ENCODE results near the gene TXNIP. TPM values are rescaled to one million over a fixed set of nuclear protein-coding genes. Genes with fewer than 3 reads are reported as not detected.

The TXNIP gene
- total RNA-seq, 1 experiment from 2014 or later: 20.6 TPM

DNA sequence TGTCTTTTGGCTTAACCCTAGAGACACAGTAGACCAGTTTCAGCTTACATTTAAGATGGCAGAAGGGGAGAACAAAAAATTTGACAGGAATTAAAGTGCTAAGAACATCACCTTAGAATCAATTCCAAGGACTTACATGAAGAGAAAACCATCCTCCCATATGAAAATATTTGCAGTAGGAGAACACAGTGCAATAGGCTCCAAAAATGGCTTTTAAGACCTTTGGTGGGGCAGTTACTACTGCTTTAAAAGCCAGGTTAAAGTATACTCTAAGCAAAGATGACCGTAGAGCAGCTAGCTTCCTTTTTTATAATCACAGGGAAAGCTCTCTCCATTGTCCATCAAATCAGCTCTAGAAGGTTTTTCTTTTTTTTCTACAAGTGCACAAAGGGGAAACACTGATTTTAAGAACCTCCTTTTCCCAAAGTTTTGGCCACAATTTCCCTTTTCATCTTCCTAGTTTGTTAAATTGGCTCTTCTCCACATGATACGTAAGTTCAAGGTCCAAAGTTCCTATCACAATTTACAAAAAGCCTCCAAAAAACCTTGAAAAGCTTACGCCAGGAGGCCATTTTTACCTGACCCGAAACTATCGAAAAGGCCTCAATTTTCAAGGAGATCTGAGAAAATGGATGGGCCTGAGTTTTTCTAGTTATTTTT, 3.3 kb downstream of the TXNIP start:
- no peaks in the 10 kb centered on the region for H3K9me3 ChIP-seq
- H3K36me3 ChIP-seq: peaks cover 28% of the 10 kb centered on the region
- DNase-seq: no peak
- H3K27me3 ChIP-seq: no peaks in the 10 kb centered on the region
- H3K4me3 ChIP-seq: no peak overlapping the region

DNA sequence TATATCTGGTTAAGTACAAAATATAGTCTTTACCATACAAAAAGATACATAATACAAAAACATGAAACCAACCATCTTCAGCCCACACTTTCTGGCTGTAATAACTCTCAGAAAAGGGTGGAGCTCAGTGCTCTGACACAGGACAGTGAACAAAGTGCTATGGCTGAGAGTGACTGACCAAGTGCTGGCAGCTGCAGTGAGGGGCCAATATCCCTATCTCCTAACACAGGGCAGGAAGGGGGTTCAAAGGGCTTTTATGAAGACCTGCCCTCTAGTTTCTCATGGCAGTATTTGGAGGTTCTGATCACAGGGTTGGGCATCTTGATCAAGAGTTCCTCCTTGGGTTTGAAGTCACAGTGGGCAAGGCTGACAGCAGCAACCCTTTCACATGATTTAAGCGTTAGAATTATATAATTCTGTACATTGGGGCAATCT, 3.9 kb downstream of the TXNIP start:
- no peaks in the 10 kb centered on the region for H3K9me3 ChIP-seq
- peaks cover 28% of the 10 kb centered on the region for H3K36me3 ChIP-seq
- no peaks in the 10 kb centered on the region for H3K27me3 ChIP-seq
- no peak overlapping the region for H3K4me3 ChIP-seq
- DNase-seq: no peak

DNA sequence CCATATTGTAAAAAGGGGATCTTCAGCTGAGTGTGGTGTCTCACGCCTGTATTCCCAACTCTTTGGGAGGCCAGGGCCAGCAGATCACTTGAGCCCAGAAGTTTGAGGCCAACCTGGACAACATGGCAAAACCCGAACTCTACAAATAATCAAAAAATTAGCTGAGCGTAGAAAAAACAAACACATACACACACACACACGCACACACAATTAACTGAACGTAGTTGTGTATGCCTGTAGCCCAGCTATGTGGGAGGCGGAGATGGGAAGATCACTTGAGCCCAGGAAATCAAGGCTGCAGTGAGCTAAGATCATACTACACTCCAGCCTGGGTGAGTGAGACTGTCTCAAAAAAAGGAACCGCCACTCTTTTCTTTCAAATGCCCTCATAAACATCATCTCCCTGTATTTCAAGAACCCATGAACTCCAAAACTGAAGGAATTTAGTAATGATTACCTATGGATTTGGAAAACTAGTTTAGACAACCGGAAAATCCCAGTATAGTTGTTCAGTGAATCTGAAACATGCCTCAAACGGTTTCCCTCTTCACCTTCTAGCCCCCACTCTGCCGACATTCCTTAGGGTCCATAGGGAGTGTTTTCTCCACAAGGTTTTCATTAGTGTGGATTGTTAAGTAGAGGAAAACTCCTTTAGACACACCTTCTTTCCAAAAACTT, 4.5 kb downstream of the TXNIP start:
- H3K36me3 ChIP-seq: peaks cover 28% of the 10 kb centered on the region
- no peaks in the 10 kb centered on the region for H3K9me3 ChIP-seq
- no peaks in the 10 kb centered on the region for H3K27me3 ChIP-seq
- no peak for DNase-seq
- no peak overlapping the region for H3K4me3 ChIP-seq

DNA sequence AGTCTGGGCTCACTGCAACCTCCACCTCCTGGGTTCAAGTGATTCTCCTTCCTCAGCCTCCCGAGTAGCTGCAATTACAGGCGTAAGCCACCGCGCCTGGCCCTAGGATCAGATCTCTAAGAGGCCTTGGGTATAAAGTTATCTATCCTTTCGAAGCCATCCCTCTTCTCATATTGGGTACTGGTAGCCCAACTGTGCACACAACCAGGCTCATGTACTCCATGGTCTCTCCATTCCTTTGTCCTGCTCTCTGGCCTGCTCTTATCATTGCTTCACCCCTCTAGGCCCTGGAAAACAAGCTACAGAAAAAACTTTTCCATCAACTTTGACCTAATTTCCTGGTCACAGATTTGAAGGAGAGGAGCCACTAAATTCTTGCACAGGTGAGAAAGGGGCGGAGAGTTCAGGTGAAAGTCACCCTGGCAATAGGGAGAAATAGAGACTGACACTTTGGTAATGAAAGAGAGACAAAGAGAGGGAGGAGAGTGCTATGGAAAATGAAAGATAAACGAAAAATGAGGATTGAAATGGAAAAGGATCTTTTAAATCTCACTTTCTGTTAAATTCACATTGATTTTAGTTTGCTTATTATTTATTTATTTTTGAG, 6.0 kb downstream of the TXNIP start:
- no peak for DNase-seq
- no peak overlapping the region for H3K4me3 ChIP-seq
- no peaks in the 10 kb centered on the region for H3K9me3 ChIP-seq
- no peaks in the 10 kb centered on the region for H3K27me3 ChIP-seq
- peaks cover 28% of the 10 kb centered on the region for H3K36me3 ChIP-seq

DNA sequence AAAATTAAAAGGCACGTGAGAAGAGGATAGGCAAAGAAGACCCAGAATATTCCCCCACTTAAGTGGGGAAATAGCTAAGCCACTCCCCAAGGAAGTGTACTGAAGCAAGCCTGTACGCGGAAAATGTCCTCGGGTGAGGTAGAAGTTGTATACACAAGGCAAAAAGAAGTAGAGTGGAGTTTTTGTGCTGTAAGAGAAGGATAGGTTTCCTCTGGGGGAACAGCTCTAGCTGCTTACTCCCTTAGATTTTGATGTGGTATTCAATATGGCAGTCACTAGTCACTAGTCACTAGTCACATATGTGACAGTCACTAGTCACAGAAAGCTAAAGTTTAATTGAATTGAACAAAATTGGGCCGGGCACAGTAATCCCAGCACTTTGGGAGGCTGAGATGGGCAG, 7.6 kb downstream of the TXNIP start:
- Histone ChIP-seq H3K9me3 (no peaks in the 10 kb centered on the region), H3K36me3 (peaks cover 14% of the 10 kb centered on the region), H3K27me3 (no peaks in the 10 kb centered on the region), H3K4me3 (no peak overlapping the region)
- DNase-seq: no peak

DNA sequence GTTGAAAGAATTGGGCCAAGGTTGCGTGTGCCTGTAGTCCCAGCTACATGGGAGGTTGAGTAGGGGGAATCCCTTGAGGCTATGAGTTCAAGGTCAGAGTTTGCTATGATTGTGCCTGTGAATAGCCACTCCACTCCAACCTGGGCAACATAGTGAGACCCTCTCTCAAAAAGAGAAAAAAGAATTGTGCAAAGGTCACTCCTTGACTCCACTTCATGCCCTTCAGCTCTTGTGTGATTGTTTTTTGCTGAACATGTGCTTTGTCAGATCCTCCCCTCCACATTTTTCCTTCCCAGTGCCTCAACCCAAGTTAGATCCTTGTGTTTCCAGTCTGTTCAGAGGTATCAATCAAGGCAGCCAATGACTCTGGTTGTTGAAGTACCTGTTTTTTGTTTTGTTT, 8.5 kb downstream of the TXNIP start:
- Histone ChIP-seq H3K4me3 (no peak overlapping the region), H3K27me3 (no peaks in the 10 kb centered on the region), H3K9me3 (no peaks in the 10 kb centered on the region), H3K36me3 (peaks cover 5% of the 10 kb centered on the region)
- no peak for DNase-seq

DNA sequence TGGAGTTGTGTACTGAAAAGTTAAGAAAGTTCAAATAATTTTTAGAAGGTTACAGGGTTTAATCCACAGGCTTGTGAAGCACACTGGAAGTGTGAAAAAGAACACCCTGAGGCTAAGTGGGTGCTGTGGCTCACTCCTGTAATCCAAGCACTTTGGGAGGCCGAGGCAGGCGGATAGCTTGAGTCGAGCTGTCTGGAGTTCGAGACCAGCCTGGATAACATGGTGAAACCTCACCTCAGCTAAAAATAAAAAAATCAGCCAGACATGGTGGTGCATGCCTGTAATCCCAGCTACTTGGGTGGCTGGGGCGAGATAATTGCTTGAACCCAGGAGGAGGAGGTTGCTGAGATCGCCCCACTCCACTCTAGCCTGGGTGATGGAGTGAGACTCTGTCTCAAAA, 9.8 kb downstream of the TXNIP start:
- H3K27me3 ChIP-seq: no peaks in the 10 kb centered on the region
- no peaks in the 10 kb centered on the region for H3K9me3 ChIP-seq
- H3K4me3 ChIP-seq: no peak overlapping the region
- DNase-seq: no peak
- H3K36me3 ChIP-seq: no peaks in the 10 kb centered on the region

DNA sequence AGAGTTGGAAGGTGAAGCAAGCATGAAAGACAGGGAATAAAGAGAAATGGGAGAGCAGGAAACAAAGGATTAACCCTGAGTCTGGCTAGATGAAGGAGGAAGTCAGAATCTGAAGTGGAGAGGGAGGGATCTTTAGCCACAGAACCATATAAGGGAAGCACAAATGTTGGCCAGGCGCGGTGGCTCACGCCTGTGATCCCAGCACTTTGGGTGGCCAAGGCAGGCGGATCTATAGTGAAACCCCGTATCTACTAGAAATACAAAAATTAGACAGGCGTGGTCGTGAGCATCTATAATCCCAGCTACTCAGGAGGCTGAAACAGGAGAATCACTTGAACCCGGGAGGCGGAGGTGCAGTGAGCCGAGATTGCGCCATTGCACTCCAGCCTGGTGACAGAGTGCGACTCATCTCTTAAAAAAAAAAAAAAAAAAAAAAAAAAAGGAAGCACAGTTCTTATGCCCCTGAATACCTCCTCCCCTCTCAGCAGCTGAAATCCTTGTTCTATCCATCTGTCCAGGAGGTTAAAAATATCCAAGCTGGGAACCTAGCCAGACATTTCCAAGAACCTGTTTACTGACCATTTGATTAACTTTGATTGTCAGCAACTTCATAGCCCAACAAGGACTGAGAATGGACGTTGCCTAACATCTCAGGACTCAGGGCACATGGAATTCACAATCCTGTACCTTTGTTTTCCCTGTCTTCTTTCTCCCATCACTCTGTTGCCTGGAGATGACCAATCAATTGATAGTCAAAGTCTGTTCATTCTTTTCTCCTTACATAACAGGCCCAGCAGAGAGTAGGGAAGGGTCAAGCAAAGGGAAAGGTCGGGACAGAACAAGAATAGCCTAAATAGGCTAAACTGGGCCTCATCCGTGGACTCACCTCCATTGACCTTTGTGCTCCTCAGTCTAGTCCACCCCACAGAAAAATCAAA, 10.6 kb downstream of the TXNIP start:
- Histone ChIP-seq H3K9me3 (no peaks in the 10 kb centered on the region), H3K4me3 (no peak overlapping the region)
- peak; percentile 50 for DNase-seq

DNA sequence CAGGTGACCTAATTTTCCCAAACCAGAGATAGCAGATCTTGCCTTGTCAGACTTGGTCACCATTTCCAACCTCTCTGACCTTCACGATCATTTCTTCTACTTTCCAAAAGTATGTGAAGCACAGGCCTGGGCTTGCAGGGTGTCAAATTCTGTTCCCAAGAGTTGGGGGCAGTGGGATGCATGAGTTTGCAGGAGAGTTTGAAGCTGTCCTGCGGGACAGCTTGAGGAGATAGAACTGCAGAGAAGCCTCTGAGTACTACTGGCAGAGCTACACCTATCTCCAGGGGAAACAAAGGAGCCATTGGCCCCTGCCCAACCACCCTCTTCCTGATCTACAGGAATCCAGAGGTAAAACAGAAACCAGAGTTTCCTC, 11.3 kb downstream of the TXNIP start:
- no peak overlapping the region for H3K4me3 ChIP-seq
- H3K9me3 ChIP-seq: no peaks in the 10 kb centered on the region
- H3K27me3 ChIP-seq: no peaks in the 10 kb centered on the region
- H3K36me3 ChIP-seq: no peaks in the 10 kb centered on the region
- no peak for DNase-seq

More for the DNA sequence above, 10.6 kb downstream of the TXNIP start:
- Histone ChIP-seq H3K27me3 (no peaks in the 10 kb centered on the region), H3K36me3 (no peaks in the 10 kb centered on the region)

DNA sequence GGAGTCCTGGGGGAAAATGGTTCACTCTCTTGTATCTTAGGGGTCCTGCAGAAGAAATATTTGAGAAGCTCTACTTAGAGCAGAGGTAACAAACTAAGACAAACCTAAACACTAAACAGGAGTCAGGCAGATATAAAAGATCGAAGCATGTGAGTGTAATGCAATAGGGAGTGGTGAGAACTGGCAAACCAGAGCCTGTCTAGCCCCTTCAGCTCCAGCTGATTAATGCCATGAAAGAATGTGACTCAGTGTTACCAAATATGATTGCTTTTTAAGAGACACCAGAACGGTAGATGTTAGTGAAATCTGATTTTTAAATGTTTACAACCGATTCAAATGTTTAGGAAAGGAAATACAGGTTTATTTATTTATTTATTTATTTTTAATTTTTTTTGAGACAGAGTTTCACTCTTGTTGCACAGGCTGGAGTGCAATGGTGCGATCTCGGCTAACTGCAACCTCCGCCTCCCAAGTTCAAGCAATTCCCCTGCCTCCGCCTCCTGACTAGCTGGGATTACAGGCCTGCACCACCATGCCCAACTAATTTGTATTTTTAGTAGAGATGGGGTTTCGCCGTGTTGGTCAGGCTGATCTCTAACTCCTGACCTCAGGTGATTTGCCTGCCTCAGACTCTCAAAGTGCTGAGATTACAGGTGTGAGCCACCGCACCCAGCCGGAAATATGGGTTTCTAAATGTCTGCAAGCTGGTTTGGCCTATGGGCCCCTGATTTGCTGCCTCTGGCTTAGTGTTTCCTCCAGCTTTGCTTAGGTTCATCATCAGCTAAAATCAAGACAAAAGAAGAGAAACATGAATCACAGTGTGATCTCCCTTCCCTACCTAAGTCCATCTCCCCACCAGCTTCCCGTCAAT, 12.2 kb downstream of the TXNIP start:
- H3K27me3 ChIP-seq: no peaks in the 10 kb centered on the region
- H3K4me3 ChIP-seq: no peak overlapping the region
- no peaks in the 10 kb centered on the region for H3K9me3 ChIP-seq
- H3K36me3 ChIP-seq: no peaks in the 10 kb centered on the region
- no peak for DNase-seq

DNA sequence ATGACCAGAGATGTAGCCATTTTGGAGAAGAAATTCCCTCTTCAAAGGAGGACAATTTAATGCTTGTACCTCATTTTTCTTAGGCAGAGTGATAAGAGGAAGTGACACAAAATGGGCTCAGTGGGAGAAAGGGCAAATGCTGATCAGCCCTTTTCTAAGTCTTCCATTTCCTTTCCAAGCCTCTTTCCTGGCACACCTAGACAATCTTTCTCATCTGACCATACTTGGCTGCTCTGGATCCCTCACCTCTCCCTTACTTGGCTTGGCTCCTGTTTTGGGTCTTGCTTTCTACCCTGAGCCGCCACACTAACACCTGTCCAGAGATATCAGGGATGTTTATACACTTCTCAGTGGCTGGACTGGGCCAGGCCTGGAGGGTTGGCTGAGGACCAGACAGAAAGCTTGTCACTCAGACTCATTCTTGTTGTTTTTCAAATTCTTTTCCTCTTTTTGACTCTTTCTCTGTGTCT, 13.1 kb downstream of the TXNIP start:
- Histone ChIP-seq H3K27me3 (no peaks in the 10 kb centered on the region), H3K4me3 (no peak overlapping the region), H3K36me3 (no peaks in the 10 kb centered on the region; the same call in 1 of the 2 replicates), H3K9me3 (no peaks in the 10 kb centered on the region)
- DNase-seq: no peak

DNA sequence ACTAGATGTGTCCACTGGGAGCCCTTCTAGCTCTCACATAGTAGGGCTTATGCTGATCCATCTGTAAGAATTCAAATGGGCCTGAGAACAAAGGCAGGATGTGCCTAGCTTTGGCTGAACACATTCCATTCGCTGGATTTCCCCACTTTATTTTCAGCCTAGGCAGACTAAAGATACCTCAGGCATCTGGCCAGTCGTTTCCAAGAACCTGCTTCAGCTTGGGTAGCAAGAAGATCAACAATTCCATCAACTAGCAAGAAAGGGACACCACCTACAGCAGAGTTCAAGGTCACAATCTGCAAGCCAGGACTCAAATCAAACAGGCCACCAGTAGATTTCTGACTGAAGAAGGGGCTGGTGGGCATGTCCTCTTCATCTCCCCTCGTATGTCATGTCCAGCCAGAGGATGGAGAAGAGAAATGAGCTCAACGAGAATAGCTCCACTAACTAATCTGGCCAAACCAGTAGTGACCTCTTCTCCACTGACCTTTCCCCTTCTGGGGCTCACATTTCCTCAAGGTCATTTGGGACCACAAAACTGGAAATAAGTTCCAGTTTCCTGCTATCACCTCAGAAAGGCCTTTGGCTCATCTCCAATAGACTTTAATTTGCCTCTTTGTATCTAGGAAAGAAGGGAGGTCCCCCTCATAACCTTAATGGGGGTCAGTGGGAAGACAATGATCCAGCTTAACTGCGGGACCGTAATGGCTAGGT, 14.2 kb downstream of the TXNIP start:
- H3K36me3 ChIP-seq: no peaks in the 10 kb centered on the region; the same call in 1 of the 2 replicates
- no peaks in the 10 kb centered on the region for H3K9me3 ChIP-seq
- no peak overlapping the region for H3K4me3 ChIP-seq
- no peaks in the 10 kb centered on the region for H3K27me3 ChIP-seq
- DNase-seq: no peak

DNA sequence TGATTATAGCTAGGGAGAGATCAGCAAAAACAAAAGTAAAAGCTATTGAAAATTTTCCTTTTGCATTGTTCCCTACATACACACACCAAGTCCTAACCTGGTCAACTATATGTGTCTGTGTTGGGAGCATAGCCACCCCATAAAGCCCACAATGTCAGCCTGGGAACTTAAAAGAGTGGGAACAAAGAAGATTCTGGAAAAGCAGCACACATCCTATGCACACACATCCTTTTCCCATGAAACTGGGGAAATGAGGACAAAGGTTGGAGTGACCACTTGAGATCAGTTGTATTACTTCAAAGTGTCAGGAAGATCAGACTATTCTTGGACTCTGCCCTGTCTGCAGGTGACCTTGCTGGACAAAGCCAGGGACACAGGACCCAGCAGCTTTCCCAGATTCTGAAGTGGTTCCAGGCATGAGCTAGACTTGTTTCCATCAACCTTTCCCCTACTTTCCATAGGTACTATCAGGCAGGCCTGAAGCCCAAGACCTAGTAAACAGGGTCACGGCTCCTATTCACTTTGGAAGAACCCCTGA, 15.9 kb downstream of the TXNIP start:
- DNase-seq: no peak

DNA sequence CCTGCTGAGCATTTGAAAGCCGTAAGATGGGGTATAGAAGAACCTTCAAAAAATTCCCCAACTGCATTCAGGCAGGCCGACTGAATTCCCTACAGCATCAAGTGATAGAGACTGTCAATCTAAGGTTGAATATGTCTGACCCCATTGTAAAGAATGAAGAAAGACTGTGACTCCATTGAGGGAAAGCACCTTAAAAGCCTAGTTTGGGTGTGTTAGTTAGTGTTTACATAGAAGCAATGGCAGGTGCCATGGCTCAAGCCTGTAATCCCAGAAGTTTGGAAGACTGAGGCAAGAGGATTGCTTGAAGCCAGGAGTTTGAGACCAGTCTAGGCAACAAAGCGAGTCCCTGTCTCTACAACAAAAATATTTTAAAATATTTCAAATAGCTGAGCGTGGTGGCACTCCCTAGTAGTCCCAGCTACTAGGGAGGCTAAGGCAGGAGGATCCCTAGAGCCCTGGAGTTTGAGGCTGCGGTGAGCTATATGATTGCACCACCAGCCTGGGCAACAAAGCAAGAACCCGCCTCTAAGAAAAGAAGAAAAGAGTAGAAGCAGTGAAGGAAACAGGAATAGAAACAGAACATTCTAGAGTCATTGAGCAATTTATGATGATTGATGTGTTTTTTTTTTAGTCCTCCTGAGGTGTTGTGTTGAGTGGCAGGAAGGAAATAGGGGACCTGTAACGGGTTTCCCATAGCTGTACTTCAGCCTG, 16.5 kb downstream of the TXNIP start:
- no peak overlapping the region for H3K4me3 ChIP-seq
- DNase-seq: no peak
- H3K27me3 ChIP-seq: no peaks in the 10 kb centered on the region
- H3K9me3 ChIP-seq: no peaks in the 10 kb centered on the region
- H3K36me3 ChIP-seq: no peaks in the 10 kb centered on the region; the same call in 1 of the 2 replicates

More for the DNA sequence above, 15.9 kb downstream of the TXNIP start:
- Histone ChIP-seq H3K27me3 (no peaks in the 10 kb centered on the region), H3K4me3 (no peak overlapping the region), H3K9me3 (no peaks in the 10 kb centered on the region), H3K36me3 (no peaks in the 10 kb centered on the region; the same call in 1 of the 2 replicates)

Measured in MG63 (cell line).